GM19025 (cell line): ENCODE measurements around the gene CCDC141.

Experiments
- ATAC-seq: cut with Tn5 transposase; IDR thresholded peaks from one replicate; pipeline ENCODE4 v1.9.1; 2021; ENCODE audit warnings: mild to moderate bottlenecking, low read depth, moderate library complexity; ENCODE audit not compliant: unreplicated experiment

The CCDC141 gene

DNA sequence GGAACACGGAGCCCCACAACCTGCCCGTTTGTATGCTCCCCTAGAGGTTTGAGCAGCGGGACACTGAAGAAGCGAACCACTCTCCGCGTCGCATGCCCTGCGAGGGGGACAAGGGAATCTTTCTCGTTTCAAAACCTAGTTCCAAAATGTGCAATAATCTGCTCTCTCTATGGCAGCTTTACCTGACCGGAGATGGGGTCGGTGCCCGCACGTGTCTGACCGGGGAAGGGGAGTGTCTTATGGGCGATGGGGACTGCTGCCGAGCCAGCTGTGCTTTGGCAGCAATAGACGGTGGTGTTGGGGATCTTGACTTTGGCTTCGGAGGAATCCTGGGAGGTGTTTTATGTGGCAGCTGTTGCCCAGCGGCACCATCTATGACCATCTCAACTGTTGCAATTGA lies 250.6 kb downstream of the CCDC141 start:
- no peak for ATAC-seq

DNA sequence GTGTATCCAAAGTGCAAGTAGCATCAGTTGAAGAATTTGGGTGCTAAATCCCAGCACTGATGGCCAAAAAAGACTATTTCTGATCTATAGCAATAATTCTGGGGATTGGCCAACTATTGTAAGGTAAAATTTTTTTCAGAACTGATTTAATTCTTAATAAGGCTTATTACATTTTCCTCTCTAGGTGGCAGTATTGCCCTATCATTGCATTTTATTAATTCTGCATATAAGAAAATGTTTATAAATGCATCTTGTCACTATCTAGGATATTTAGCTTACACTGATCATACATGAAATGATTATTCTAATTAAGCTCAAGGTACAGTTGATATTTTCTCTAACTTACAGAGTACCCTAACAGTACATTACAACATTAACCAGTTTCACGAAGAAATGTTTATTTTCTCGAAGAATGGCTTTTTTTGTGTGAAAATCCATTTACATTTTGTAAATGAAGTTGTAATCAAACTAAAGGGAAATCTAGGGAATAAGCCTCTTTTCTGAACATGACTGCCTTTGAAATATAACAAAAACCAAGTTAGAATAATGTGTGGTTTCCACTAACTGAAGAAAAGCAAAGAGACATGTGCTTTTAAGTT lies 253.8 kb downstream of the CCDC141 start:
- ATAC-seq: no peak

DNA sequence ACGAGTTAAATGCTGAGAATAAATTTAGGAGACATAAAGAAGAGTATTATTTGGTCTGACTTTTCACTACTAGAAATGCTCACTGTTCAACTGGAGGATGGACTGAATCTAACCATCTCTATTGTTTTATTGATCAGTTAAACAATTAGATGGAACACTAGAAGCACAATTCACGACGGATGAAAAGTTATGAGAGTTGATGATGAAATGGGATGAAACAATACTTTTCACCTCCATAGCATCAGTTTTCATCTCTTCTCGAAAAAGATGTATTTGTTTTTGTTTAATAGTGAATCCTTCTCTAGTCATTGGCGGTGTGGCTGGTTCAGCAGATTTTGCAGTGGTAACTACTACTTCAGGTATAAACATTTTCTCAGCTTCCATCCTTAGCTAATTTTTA lies 262.0 kb downstream of the CCDC141 start:
- no peak for ATAC-seq

DNA sequence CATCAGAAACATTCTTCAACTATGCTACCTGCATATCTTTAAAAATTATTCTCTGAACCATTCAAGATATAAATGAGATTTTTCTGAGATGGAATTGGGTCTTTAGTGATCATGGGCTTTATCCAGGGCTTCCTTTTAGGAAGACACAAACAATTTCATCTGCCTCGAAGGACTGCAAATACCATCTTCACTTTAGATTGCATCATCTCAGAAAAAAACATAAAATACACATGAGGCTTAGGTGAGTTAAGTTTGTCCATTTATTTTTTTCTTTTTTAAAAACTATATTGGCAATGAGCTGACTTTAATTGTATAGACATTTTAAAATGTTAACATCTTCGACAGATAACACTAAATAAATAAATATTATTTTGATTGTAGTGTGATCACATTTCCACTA lies 262.8 kb downstream of the CCDC141 start:
- ATAC-seq: no peak

DNA sequence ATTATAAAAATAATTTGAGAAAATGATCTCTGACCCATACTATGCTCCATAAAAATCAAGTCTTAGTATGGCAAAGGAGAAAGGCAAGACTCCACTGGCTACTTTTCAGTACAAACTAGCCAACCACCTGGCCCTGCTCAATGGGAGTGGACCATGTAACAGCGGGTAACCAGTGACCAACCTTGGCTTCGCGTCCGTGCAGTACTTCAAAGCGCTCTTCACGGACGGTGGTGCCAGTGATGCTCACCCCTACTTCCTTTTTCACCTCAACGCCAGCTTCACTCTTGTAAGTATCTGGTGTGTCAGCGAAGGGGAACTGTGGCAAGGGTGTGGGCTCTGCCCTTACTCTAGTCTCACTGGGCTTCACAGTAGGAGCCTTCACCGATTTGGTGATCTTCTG lies 266.0 kb downstream of the CCDC141 start:
- no peak for ATAC-seq

DNA sequence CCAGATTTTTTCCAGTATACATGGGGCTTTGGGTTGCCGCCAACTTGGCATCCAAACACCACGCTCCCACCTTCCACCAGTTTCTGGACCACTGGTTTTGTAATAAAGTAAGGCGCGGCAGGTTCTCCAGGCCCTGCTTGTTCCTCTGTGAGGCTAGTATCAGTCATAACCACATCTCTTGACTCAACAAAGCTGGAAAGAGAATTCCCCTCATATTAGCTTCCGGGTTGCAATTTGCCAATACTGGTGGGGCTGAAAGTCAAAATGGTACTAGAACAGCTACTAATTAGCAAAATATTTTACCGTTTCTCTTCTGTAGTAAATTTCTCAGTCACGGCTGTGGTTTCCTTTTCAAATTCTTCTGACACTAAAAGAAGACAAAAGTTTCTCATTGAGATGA lies 267.7 kb downstream of the CCDC141 start:
- ATAC-seq: peak; percentile 86
